Measurements from ENCODE around the gene PDZD8.

The PDZD8 gene, protein sequence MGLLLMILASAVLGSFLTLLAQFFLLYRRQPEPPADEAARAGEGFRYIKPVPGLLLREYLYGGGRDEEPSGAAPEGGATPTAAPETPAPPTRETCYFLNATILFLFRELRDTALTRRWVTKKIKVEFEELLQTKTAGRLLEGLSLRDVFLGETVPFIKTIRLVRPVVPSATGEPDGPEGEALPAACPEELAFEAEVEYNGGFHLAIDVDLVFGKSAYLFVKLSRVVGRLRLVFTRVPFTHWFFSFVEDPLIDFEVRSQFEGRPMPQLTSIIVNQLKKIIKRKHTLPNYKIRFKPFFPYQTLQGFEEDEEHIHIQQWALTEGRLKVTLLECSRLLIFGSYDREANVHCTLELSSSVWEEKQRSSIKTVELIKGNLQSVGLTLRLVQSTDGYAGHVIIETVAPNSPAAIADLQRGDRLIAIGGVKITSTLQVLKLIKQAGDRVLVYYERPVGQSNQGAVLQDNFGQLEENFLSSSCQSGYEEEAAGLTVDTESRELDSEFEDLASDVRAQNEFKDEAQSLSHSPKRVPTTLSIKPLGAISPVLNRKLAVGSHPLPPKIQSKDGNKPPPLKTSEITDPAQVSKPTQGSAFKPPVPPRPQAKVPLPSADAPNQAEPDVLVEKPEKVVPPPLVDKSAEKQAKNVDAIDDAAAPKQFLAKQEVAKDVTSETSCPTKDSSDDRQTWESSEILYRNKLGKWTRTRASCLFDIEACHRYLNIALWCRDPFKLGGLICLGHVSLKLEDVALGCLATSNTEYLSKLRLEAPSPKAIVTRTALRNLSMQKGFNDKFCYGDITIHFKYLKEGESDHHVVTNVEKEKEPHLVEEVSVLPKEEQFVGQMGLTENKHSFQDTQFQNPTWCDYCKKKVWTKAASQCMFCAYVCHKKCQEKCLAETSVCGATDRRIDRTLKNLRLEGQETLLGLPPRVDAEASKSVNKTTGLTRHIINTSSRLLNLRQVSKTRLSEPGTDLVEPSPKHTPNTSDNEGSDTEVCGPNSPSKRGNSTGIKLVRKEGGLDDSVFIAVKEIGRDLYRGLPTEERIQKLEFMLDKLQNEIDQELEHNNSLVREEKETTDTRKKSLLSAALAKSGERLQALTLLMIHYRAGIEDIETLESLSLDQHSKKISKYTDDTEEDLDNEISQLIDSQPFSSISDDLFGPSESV

DNA sequence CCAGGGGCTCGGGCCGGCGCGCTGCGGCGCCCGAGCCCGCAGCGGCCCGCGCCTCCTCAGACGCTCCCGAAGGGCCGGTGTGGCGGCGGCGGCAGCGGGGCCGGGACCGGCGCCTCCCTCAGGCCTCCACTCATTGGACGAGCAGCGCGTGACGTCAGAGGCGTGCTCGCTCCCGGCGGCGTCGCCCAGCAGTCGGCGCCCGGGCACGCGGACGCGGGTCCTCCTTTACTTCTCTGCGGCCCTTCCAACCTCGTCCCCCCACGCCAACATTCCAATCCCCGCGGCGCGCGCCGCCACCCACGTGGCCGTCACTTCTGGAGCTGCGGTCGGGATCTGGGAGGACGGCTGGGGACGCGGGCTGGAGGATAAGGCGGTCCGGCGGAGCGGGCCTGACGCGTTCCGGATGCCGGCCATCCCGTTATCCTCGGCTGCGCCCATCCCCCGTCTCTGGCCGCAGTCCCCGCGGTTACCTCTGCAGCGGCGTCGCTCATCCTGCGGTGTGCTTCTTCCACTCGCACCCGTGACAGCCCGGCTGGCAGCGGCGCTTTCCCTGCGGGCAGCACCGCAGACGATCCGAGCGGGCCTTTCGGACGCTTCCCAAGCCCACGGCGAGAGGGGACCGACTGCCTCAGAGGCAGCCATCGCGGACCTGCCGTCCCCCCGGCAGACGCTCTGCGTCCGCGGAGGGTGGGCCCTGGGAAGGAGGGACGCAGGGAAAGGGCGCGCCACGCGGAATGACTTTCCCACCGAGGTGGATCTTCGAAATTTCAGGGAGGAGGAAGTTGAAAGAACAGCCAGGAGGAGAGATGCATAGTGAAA is at the start of gene PDZD8:
TSS of gene PDZD8 (minus strand) at position 81 of the 819 bp plus-strand sequence. CDS start 213 bp downstream, outside the sequence.
- peak; percentile 94 for DNase-seq (ENCODE audit: low spot score)

DNA sequence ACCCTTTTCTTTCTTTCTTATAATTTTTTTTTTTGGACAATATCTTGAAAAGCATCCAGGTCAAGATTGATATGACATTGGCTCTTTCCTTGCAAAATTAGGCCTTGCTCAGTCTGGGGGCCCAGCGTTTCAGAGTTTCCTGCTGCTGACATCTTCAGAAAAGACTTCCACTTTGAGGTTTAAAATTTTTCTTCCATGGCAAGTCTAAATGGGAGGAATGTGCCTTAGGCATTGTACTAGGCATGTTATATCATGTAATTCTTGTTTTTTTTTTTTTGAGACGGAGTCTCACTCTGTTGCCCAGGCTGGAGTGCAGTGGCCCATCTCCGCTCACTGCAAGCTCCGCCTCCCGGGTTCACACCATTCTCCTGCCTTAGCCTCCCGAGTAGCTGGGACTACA is 48.9 kb upstream of the PDZD8 start:
- no peak for DNase-seq (ENCODE audit: low spot score)

DNA sequence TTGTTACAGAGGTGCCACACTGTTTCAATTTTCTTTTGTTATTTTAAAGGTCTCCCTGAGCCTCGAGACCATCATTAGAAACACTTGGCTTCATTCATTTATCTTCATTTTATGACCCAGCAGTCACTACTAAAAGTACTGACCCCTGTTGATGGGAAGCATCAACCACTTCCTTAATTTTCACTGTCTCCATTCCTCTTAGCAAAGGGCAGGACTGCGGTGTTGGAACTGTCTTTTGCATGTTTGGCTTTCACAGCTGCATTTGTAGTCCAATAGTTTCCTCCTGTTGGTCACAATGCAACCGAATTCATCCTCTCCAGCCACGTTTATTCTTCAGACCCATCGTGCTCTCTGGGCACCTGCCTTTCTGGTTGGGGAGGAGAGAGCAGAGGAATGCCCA is 46.7 kb upstream of the PDZD8 start:
- DNase-seq (ENCODE audit: low spot score) = no peak

DNA sequence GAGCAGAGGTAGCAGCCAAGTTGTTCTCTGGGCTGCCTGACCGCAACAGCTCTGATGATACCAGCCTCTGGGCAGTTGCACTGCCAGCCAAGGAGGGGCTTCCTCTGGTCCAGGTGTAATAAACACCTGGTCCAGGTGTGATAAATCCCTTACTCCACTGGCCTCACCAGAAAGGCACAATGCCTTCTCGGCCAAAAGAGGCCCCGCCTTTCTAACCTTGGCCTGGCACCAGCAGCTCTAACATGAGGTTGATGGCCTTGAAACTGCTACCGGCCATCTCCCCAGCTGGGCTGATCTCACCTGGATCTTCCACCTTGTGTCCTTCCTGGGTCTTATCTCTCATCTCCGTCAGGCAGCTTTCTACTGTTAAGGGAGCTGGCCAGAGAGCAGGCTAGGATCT is 45.5 kb upstream of the PDZD8 start:
- no peak for DNase-seq (ENCODE audit: low spot score)

DNA sequence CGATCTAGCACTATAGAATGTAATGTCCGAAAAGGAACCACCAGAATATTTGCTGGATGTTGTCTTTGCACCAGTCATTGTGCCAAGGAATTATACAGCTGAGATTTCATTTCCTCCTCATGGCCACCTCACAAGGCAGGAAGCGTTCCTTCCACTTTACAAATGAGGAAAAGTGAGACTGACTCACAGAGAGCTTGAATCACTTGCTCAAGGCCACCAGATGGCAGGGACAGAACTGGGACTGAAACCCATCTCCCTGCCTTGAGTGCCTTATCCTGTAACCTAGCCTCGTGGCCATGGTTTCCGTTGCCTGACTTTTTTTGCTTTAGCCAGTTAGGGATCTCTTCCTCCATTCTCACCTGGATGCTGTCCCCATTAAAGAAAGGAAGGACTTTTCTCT is 44.7 kb upstream of the PDZD8 start:
- no peak for DNase-seq (ENCODE audit: low spot score)

DNA sequence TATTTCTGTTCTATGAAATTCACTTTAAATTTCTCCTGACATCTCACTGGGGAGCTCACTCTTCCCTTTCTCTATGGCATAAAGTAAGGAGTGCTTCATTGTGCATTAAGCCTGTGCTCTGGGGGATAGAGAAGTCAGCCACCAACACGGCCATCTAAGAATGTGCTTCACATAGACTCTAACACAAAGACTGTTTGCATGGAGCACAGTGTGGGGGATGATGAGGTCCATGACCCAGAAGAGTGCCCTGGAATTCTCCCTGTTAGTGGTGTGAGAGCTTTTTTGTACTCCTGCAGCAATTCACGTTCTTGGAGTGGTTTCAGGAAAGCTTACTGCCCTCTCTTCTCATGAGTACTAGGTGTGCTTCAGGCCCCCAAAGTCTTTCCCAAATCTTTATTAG is 43.9 kb upstream of the PDZD8 start:
- no peak for DNase-seq (ENCODE audit: low spot score)

DNA sequence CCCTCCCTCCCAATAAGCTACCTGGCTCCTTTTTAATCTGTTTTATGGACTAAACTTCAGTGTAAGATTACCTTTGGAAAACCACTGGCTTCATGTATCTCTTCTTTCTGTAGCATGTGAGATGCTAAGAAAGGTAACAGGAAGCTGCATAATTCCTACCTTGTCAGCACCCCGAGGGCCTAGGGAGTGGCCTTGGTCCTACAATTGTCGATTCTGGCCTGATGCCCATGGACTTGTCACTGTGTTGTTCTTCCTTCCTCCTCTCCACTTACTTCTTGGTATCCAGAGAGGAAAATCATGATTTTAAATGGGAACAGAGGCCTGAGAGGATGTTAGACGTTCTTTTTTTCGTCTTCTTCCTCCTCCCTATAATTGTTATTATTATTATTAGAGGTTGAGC is 42.9 kb upstream of the PDZD8 start:
- peak; percentile 9 for DNase-seq (ENCODE audit: low spot score)

DNA sequence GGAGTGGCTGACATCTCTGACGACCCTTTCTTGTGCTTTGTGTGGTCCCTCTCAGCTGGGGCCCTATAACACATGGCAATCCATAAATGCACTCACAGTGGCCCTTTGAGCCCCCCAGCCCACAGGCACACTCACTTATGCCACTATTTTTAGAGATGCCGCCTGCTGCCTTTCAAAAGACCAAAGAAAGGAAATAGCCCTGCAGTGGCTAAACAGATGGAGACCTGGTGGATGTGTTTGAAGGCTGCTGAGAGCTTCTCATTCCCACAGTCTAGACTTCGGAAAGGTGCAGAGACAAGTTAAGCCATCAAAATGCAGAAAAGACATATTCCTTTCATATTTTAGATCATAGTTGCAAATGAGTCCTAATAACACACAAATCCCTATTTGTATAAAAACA is 42.0 kb upstream of the PDZD8 start:
- DNase-seq (ENCODE audit: low spot score) = no peak

DNA sequence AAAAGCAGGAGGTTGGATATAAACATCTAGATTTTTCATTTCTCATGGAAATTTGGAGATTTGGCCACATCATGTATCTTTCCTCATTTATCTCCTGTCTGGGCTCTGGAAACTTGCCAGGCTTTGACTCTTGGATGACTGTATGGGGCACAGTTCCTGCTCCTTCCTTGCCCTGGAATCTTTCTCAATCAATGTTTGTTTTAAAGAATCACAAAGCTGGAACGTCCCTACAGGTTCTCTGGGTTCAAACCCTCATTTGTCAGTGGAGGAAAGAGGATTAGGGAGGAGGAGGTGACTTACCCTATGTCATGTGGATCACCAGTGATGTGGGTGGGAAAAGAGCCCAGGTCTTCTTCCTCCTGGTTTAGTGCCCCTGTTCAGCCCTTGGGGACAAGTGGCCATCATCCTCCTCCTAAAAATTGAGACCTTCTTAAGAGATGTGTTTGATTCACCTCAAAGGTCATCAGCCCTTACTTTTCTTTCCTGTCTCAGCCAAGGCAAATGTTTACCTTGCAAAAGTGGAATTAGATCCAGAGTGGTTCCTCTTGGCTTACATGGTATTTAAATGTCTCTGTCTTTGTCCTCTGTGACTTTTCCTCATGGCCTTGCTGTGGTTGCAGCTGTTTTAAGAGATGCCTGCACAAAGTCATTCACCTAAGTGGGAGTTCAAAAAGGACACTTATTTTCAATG is 38.8 kb upstream of the PDZD8 start:
- DNase-seq (ENCODE audit: low spot score) = peak; percentile 15

DNA sequence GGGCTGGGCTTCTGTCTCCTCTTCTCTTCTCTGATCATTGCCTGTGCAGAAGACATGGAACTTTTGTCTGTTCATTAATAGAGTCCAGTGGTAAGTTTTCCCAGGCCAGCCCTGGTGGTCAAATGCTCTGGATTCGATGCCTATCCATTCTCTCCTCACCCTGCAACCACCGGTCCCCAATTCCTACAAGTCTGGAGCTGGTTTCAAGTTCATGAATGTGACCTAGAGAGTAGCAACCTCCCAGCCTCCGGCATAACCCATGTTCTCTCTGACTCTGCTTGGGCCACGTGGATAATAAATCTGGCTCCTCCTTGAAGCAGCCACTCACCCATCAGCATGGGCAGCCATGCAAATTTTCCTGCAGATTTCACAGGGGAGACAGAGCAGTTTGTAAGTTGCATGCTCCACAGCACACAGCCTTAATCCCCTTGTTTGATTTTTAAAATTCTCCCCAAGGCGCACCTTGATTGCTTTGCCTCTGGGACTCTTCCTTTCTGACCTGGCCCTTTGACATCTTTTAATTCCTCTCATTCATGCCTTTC is 37.3 kb upstream of the PDZD8 start:
- DNase-seq (ENCODE audit: low spot score) = no peak

DNA sequence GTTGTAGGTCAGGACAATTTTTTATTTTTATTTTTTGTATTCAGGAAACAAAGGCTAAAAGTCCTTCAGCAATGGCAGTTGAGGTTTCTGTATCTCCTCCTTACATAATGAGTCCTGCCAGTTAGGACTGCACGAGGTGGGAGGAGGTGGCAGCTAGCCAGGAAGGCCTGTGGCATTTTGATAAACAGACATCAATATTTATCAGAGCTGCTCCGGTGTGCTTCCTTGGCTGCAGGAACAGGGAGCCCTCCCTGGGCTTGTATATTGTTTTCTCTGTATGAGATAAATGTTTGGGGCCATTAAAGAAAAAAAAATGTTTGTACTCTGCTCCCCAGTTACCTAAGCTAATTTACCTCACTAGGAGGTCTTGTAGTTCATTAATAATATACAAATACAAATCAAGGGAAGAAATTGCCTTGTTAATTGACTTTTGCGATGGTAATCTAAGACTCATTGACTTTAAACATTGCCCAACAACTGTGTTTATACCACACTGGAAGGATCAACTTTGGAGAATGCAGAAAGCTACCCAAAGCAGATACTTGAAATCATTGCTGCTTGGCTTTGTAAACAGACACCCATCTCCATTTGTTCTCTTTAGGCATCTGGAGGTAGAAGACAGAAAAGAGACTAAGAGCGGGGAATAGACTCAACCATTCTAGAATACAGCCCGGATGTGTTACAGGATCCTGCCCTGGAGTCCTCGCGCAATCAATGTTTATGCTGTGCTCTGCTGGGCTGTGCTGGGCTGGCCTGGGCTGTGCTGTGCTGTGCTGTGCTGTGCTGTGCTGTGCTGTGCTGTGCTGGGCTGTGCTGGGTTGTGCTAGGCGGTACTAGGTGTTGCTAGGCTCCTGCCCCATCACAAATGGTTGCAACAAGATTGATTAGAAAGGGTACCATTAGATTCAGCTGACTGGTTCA is 36.5 kb upstream of the PDZD8 start:
- DNase-seq (ENCODE audit: low spot score) = no peak

DNA sequence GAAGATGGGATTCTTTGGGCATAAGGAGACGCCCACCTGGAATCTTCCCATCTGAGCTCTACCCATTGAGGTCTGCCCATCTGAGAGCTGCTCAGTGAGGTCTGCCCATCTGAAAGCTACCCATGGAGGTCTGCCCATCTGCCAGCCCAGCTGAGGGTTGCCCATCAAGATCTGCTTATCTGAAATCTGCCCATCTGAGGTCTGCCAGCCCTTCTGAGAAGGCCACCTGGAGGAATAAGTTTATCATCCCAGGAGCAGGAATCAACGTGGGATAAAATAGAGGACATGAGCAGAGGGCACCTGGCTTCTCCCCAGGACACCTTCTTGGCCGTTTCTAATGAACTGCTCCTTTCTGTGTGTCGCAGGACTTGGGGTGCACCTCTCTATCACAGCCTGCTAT is 35.3 kb upstream of the PDZD8 start:
- DNase-seq (ENCODE audit: low spot score) = no peak

DNA sequence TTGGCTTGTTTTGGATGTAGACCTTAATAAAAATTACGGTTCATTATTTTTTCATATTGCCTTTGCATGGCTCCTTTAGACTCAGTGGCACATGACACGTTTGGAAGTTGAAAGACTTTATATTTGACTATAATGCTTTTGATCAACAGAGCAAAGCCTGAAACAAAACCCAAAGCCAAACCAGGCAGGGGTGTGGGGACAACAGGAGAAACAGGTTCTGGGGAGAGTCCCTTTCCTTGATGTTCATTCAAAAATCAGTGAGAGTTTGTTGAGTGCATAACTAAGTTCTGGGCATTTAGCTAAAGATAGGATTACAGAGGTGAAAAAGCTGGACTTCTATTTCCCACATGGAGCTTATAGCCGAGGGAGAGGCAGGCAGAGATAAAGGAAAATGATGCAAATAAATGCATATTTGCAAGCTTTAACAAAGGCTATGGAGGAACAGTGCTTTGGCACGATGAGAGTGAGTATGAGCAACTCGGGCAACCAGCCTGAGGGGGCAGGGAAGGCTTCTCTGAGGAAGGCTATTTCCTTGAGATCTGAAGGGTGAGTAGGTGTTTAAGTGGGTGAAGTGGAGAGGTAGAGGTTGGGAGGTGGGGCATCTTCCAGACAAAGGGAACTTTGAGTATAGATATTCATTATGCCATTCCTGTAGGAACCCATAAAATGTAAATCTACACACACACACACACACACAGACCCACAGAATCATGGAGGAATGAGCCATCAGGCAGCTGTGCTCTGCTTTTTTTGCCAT is 34.5 kb upstream of the PDZD8 start:
- DNase-seq (ENCODE audit: low spot score) = no peak

DNA sequence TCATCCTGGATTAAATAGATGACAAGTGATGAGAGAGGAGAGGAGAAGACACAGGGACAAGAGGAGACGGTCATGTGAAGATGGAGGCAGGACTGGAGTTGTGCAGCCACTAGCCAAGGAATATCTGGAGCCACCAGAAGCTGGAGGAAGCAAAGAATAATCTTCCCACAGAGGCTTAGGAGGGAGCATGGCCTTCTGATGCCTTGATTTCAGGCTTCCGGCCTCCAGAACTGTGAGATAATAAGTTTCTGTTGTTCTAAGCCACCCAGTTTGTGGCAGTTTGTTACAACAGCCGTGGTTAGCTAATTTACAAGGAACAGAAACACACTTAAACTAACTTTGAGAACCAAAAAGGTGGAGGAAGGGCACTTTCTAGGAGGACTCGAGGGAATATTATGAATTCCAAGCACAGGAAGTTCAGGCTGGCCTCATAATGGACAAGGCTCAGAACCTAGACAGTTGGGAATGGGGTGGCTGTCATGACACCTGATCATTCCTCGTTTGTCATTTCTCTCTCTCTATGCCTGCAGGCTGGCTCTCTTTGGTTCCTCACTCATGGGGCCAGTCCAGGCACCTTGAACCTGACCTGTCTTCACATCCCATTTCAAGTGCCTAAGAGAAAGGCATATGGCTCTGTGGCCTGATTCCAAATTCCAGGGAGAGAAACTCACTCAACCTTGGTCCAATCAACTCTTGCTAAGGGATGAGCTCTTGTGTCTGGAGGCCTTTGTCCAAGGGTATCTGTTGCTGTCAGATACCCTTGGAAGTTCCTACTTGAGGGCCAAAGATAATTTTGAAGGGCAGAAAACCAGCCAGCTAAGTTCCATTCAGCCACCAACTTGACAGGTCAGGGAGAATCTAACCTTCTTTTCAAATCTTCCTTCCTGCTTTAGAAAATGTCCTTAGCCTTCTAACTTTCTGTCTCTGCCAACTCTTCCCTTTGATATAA is 33.5 kb upstream of the PDZD8 start:
- DNase-seq (ENCODE audit: low spot score) = no peak

DNA sequence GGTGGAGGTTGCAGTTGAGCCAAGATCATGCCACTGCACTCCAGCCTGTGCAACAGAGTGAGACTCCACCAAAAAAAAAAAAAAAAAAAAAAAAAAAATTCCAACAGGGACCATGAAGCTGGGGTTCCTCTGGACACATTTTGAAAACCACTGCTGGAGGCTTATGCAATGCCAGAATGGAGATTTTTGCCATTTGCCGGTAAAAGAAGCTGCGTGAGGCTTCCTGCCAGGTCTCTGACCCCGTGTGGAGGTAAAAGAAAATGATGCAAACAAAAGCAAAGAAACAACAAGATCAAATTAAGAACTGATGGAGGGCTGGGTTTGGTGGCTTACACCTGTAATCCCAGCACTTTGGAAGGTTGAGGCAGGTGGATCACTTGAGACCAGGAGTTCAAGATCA is 30.5 kb upstream of the PDZD8 start:
- no peak for DNase-seq (ENCODE audit: low spot score)

DNA sequence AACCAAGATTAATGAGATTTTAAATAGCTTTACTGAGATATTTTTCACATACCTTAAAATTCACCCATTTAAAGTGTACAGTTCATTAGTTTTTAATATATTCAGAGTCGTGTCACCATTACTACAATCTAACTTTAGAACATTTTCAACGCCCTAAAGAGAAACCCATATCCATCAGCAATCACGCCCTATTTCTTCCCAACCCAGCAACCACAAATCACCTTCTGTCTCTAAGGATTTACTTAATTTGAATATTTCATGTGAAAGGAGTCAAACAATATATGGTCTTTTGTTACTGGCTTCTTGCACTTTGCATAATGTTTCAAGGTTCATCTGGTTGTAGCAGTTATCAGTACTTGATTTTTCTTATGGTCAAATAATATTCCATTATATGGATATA is 25.1 kb upstream of the PDZD8 start:
- no peak for DNase-seq (ENCODE audit: low spot score)

DNA sequence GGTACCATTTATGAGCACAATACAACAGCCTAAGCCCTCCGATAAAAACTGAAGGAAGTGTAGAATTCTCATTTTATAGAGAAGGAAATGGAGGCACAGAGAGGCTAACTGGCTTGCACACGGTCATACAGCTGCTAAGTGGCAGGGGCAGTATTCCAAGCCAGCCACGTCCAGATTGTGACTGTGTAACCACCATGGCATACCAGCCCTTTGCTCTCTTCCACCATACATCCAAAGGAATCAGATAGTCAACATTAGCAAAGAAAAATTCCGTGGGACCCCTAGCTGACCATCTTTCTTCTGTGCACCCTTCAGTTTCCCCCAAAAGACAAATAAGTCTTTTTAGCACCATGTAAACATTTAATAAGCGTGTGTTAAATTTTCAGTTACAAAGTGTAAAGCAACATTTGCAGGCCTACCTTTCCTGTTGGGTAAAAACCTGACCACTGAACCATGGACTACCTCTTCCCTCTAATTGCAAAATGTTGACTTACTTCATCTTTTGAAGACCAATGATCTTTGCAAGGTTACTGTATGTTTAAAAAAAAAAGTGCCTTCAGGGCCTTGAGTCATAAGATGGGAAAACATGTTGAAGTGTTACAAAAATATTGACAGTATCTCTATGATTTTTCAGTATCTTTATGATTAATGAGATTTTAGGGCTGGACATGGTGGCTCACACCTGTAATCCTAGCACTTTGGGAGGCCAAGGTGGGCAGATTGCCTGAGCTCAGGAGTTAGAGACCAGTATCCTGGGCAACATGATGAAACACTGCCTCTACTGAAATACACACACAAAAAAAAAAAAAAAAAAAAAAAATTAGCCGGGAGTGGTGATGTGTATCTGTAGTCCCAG is 24.3 kb upstream of the PDZD8 start:
- DNase-seq (ENCODE audit: low spot score) = no peak

All from LoVo (cell line).